Colon (tissue), 2 donors: ENCODE data around the gene ATG16L1.

Source experiments
- FAIRE-seq: peaks from 2 replicates; lab custom pipeline; 2012; peaks lifted over from hg19 to GRCh38; lab: Jason Lieb, UNC
- donor health status: control.
- donor health status: control.

ATG16L1 gene

GRCh38 chr2:233295891-233296290, 44.4 kb downstream of the ATG16L1 start:
- FAIRE-seq = no peak

DNA sequence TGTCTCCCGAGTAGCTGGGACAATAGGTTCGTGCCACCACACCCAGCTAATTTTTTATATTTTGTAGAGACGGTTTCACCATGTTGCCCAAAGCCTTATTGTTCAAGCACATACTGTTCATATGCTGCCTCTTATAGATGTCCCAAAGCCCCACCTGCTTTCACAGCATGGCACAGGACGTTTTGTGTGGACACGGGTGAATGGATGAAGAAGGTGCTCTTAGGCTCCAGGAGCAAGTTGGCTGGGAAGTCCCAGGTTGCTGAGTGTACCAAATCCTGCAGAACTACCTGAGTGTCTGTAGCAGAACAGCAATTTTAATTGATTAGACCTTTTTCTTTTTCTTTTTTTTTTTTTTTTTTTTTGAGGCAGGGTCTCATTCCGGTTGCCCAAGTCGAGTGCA, 45.6 kb downstream of the ATG16L1 start:
- no peak for FAIRE-seq

DNA sequence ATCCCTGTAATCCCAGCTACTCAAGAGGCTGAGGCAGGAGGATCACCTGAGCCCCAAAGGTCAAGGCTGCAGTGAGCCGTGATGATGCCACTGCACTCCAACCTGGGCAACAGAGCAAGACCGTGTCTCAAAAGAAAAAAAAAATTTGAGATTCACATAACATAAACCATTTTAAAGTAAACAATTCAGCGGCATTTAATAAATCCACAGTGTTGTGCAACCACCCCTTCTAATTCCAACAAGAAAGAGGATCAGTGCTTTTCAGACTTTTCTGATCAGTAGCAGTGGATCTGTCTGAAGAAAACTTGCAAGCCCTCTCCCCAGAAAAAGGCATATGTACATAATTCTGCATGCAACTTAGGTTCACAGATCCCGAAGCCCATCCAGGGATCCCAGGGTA, 48.9 kb downstream of the ATG16L1 start:
- FAIRE-seq = no peak

DNA sequence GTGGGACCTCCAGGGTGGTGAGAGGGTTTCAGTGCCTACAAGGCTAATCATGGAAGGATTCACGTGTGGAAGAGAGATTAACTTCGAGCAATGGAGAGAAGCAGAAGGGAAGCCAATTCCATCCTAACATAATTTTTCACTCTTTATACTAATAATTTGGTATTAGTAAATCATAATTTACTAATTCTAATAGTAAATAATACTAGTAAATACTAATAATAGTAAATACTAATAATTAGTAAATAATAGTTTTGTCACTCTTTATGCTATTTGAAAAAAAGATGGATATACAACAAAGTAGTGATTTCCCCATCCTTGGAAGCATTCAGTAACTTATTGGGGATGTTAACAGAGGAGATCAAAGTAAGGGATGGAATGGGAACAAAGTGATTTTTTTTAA, 49.8 kb downstream of the ATG16L1 start:
- FAIRE-seq = no peak

DNA sequence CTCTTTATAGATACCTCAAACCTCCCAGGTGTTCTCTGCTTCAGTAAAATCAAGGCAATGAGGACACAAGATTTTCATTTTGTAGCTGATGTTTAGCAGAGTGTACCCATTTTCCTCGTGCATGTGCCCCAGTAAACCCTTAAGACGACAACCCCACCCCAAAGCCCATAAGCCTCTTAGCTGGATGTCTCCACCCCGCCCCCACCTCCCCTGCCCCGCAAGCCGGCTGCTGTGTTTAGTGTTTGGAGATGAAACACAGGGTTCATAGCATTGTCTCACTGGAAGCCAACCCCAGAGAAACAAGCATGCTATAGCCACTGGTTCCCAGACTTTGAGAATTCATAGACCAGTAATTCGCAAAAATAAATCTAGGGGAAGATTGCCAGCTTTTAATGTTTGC, 50.3 kb downstream of the ATG16L1 start:
- FAIRE-seq = no peak

DNA sequence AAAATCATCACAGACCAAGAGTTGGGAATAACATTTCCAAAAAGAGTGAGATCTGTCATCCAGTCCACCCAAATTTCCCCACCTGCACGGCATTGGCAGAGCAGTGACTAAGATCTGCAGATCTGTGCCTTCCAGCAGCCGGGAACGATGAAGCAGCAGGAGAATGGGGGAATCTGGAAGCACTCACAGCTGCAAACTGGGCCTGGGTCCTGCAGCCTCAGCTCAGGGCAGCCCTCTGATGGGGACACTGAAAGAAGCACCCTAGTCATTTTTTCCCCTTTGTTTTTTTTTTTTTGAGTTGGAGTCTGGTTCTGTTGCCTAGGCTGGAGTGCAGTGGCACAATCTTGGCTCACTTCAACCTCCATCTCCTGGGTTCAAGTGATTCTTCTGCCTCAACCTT, 51.8 kb downstream of the ATG16L1 start:
- no peak for FAIRE-seq

GRCh38 chr2:233307565-233307964, 56.1 kb downstream of the ATG16L1 start, which contains the start of gene SAG:
TSS of gene SAG (plus strand) at chr2:233307816. CDS start at chr2:233309190, 1,374 bp downstream.
- no peak for FAIRE-seq

DNA sequence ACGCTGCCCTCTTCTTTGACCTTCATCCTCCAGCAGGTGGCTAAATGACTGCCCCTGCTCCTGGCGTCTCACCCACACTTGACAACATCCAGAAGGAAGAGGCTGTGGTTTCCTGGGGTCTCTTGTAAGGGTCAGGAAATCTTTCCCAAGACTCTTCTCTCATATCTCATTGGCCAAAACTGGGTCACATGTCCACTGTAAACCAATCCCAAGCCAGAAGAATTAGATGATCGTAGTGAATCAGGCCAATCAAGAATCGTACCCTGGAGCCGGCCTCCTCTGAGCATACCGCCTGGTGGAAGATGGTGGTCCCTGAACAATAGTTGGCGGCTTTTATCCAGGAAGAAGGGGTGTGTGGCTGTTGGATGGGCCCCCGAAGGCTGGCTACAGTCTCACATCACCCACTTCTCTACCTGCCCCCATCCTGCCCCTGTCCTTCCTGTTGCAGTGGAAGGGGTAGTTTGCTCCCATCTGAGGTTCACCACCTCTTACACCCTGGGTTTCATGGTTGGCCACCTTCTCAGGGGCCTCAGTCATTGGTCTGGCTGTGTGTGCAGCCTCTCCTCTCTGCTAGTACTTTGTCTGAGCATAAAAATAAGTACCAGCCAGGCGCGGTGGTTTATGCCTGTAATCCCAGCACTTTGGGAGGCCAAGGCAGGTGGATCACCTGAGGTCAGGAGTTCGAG, 59.9 kb downstream of the ATG16L1 start:
- FAIRE-seq = no peak

DNA sequence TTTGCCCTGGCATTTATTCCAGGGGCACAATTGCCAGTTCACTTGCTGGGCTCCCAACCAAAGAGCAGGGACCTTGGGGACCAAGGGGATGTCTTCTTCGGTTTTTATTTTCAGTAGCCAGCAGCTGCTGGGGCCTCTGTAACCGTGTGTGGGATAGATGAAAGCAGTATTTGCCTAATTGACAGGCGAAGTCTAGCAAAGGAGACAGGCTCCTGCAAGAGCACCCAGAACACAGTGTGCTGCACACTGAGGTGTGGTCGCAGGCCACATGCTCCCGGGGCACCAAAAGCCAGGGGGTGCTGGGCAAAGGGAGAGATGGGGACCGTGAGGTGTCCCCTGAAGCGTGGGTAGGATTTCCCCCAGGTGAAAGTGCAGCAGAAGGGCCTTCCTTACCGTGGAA, 61.4 kb downstream of the ATG16L1 start:
- FAIRE-seq = no peak

DNA sequence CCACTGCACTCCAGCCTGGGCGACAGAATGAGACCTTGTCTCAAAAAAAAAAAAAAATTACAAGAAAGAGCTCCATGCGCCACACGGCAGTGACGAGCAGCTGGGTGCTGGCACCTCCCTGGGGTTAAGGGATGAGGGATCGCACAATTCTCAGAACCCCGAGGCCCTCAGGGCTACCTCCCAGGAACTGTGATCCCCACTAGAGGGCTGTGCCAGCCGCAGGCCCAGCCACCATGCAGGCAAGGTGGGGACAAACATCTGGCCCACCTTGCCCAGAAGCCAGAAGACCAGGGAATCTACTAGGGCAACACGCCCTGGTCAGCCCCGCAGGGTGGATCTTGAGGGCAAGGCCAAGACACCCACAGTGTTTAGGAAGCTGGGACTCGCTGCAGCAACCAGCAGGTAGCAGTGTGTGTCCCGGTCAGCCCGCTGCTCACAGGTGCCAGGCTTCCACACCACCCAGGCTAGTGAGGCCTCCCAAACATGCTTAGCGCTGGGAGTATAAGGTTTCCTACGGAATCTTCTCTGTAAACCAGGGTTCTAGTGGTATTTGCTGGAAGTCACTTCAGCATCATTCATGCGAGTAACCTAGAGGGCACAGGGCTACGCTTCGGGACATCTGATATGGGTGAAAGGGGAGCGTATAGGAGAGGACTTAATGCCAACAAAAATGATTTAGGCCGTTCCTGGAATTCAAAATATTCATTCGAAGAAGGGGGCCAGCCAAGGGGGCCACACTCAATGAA, 62.9 kb downstream of the ATG16L1 start:
- FAIRE-seq = no peak

DNA sequence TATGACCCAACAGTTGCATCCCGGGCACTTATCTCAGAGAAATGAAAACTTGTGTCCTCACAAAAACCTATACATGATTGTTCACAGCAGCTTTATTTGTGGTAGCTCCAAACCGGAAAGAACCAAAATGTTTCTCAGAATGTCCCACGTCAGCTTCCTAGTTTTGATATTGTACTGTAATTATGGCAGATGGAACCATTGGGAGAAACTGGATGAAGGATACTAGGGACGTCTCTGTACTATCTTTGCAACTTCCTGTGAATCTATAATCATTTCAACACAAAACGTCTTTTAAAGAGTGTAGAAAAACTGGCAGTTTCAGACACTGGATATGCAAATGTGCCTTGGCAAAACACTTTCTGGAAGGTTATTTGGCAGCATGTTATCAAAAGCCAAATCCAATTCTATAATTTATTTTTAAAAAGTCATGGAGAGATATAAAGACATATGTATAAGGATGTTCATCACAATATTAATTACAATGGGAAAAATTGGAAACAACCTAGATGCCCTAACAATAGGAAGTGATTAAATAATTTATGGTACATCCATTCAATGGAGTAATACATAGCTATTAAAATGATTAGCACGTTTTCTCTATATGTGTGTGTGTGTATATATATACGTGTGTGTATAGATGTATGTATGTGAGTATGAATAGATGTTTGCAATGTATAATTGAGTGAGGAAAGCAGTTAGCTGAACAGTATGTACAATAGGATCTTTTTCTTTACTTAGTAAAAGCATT, 65.9 kb downstream of the ATG16L1 start:
- FAIRE-seq = peak; percentile 45

GRCh38 chr2:233319256-233319655, 67.8 kb downstream of the ATG16L1 start:
- FAIRE-seq = no peak

DNA sequence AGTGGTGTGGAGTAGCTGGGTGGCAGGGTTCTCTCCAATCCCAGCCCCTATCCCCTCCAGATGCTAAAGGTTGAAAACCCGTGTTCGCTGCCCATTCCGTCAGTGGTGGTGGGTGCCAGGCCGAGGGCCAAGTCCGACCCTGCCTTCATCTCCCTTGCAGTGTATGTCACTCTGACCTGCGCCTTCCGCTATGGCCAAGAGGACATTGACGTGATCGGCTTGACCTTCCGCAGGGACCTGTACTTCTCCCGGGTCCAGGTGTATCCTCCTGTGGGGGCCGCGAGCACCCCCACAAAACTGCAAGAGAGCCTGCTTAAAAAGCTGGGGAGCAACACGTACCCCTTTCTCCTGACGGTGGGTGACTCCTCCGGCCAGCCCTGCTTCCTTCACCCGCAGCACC, 69.0 kb downstream of the ATG16L1 start:
- FAIRE-seq = no peak

GRCh38 chr2:233321166-233321565, 69.7 kb downstream of the ATG16L1 start:
- FAIRE-seq = no peak

DNA sequence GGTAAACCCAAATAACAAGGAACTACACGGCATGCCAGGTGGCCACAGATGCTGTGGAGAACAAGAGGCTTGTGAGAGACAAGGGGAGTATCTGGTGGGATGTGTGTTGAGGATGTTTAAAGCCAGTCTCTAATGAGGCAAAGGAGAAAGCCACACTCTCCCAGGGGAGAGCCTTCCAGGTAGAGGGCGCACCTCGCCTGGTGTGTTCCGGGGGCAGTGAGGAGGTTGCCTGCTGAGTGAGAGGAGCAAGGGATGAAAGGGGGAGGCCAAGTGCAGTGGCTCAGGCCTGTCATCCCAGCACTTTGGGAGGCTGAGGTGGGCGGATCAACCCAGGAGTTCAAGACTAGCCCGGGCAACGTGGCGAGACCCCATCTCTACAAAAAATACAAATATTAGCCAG, 72.4 kb downstream of the ATG16L1 start:
- FAIRE-seq = no peak

DNA sequence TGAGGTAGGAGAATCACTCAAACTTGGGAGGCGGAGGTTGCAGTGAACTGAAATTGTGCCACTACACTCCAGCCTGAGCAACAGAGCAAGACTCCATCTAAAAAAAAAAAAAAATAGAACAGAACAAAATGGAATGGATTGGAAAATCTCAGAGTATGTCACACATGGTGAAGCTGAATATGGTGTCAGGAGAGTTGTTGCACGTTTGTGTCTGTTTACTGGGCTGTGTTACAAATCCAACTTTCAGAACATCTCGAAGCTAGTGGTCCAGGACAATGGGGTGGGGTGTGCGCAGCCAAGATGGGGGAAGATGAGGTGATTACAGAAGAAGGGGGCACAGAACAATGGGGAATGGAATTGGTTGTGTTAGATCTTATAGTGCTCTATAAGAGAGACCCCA, 73.8 kb downstream of the ATG16L1 start:
- FAIRE-seq = no peak

- no peak for FAIRE-seq
These were observed 74.3 kb downstream of the ATG16L1 start for GRCh38 chr2:233325814-233326213.

GRCh38 chr2:233326500-233326899, 75.0 kb downstream of the ATG16L1 start:
- no peak for FAIRE-seq

- no peak for FAIRE-seq
These were observed 77.4 kb downstream of the ATG16L1 start for GRCh38 chr2:233328922-233329321.

DNA sequence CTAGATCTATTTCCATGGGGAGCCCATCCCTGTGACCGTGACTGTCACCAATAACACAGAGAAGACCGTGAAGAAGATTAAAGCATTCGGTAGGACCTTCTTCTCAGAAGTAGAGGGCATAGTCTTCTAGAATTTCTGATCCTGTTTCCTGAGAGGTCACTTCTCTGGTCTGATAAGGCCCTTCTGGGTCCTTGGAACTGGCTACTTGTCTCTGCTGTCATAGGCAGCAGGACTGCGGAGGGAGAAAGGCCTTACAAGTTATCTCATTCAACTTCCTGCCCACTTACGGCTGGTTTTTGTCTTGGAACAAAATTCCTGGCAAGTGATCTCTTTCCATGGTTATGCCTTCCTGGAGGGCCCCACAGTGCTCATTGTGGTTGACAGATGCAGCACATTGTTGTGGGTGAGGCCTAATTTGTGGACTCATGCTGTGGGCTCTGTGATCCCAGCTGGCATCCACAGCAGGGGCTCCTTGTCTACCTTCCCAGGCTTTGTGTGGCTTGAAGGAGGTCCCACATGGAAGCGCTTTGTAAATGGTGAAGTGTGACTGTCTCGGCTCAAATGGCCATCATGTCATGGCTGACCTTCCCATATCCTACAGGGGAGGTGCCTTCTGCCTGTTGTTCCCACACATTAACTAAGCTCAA, 78.1 kb downstream of the ATG16L1 start:
- no peak for FAIRE-seq

GRCh38 chr2:233331536-233331935, 80.1 kb downstream of the ATG16L1 start:
- no peak for FAIRE-seq

DNA sequence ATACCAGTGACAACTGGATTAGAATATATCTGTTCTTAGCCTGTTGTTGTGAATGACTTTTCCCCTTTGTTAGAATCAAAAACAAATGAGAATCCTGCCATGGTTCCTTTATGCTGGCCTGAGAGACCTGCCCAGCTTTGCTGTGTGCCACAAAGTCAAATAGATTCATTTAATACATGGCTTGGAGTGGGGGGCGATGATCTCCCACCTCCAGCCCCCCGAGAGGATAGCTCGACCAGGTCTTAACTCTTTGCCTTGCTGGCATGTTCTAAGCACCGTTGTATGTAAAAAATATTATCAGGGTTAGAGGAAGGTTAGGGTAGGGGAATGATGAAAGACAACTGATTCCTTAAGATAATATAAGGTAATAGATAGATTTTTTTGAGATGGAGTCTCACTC, 80.7 kb downstream of the ATG16L1 start:
- no peak for FAIRE-seq

DNA sequence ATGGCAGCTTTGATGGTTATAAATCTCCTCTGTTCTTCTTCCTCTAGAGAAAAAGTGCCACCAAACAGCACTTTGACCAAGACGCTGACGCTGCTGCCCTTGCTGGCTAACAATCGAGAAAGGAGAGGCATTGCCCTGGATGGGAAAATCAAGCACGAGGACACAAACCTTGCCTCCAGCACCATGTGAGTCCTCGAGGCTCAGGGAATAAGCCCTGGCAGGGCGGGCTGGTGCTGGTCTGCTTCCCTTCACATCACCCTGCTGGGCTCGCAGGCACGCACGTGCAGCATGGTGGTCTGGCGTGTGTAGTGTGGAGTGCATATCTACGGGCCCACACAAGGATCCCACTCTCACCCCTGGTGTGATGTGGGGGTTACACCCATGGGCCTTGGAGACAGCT, 83.4 kb downstream of the ATG16L1 start:
- no peak for FAIRE-seq
